HG03460 (cell line): Measurements from ENCODE around the gene PPM1L.

Experiments
- ATAC-seq: cut with Tn5 transposase; IDR thresholded peaks from one replicate; pipeline ENCODE4 v1.9.1; 2021; ENCODE audit not compliant: unreplicated experiment

PPM1L gene

DNA sequence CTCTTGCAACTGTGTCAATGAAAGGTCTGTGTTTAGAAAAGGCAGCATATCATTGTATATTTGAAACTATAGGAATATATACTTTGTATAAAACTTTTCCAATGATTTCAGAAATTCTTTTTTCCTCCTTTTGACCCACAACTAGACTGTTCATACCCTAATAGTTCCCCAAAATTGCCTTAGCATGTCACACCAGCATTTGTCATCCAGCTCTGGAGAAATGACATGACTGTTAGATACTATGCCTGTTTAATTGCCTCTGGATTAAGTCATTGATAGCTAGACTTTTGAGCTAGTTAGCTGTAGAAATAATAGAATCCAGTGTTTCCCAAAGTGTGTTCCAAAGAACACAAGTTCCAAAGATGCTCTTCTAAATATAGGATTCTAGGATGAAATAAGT, 316.7 kb downstream of the PPM1L start:
- ATAC-seq = no peak

DNA sequence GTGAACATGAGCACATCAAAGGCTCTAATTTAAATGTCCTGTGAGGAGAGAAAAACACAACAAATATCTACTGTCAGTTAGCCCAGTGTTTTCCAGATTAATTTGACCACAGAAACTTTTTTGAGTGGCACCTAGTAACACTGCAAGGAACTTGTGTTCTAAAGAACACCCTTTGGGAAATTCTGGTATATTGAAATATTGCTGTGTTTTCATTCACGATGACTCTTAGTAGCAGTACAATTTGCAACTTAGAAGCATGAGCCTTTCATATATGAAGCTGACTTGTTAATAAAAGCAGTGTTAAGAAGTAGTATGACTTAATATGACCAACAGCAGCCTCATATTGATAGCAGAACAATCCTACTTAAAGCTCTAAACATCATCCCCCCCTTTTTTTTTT, 317.1 kb downstream of the PPM1L start:
- ATAC-seq = no peak

DNA sequence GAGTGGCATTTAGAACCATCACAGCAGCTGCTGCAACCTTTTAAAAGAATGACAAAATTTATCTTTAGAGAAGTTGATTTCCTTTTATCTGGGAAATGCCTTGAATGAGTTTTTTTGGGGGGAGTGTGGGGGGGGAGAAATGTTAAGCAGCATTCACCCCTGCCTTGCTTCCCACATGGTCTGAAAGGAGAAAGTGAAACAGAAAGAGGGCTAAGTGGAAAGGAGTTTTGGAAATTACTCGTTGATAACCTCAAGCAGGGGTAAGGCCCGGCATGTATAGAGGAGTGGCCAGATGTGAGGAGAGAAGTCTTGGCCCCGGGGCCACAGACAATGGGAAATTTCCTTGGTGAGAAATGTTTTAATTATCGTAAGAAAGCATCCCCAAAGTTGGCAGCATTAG, 325.6 kb downstream of the PPM1L start:
- peak; percentile 85 for ATAC-seq

DNA sequence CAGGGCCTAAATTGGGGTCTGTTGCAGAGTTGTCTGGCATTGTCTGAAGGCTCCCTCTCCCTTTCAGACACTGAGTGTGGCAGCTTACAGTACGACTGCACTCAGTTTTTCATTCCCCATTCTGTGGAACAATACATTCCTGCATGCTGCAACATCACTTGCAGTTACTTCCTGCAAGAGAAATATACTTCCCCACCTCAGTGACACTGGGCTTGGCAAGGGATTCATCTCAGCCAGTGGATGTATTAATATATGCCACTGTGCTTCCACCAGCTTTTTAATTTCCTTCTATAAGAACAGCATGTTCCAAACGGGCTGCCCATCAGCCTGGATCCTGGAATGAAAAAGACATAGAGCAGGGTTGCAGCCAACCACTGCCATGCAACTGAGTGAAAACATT, 326.0 kb downstream of the PPM1L start:
- ATAC-seq = peak; percentile 30

GRCh38 chr3:161083131-161083530, 327.1 kb downstream of the PPM1L start:
- ATAC-seq = no peak

- ATAC-seq = no peak
Measured at GRCh38 chr3:161084277-161084676, 328.2 kb downstream of the PPM1L start.

- no peak for ATAC-seq
Measured at GRCh38 chr3:161093895-161094294, 337.9 kb downstream of the PPM1L start.

- ATAC-seq = no peak
Measured at GRCh38 chr3:161096771-161097367, 340.8 kb downstream of the PPM1L start.

- no peak for ATAC-seq
Measured at GRCh38 chr3:161100994-161101393, 345.0 kb downstream of the PPM1L start.

GRCh38 chr3:161101609-161102008, 345.6 kb downstream of the PPM1L start:
- ATAC-seq = no peak

GRCh38 chr3:161103776-161104385, 347.9 kb downstream of the PPM1L start:
- no peak for ATAC-seq

GRCh38 chr3:161104561-161105551, 348.8 kb downstream of the PPM1L start, which contains the start of gene B3GALNT1:
Gene B3GALNT1 (minus strand): TSS chr3:161105349. CDS start chr3:161086754, 18,595 bp downstream.
- ATAC-seq = peak; percentile 73

DNA sequence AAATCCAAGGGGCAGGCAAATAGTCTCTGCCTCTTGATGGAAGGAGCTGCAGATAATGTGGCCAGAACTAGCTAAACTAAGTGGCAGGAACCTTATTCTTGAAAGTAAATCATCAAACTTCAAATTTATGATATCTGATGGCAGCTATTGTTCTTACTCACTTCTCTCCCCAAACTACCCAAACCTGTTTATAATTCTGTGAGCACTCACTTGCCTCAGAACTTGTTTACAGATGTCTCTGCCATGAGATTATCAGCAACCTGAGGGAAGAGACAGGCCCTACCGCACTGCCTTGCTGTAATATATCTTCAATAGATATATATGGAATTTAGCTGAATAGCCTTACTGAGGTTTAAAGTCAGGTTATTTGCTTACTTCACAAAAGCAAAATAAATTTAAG, 351.3 kb downstream of the PPM1L start:
- no peak for ATAC-seq

DNA sequence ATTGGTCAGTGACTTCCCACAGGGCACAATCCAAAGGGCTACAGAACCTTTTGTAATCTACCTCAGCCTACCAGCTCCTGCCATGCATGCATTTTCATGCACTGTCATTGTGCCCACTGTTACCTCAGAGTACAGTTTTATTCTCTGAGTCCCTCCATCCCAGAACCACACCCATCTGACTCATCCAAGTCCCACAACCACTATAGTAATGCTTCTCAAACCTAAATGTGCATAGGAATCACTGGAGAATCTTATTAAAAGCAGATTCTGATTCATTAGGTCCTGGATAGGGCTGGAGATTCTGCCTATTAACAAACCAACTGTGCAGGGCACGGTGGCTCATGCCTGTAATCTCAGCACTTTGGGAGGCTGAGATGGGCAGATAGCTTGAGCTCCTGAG, 352.8 kb downstream of the PPM1L start:
- ATAC-seq = no peak

DNA sequence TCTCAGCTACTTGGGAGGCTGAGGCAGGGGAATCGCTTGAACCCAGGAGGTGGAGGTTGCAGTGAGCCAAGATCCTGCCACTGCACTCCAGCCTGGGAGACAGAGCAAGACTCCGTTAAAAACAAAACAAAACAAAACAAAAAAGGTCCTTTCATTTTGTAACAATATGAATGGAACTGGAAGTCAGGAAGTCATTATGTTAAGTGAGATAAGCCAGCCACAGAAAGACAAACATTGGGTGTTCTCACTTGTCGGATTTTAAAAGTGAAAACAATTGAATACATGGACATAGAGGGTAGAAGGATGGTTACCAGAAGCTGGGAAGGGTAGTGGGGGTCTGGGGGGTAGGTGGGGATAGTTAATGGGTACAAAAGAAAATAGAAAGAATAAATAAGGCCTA, 361.6 kb downstream of the PPM1L start:
- no peak for ATAC-seq

DNA sequence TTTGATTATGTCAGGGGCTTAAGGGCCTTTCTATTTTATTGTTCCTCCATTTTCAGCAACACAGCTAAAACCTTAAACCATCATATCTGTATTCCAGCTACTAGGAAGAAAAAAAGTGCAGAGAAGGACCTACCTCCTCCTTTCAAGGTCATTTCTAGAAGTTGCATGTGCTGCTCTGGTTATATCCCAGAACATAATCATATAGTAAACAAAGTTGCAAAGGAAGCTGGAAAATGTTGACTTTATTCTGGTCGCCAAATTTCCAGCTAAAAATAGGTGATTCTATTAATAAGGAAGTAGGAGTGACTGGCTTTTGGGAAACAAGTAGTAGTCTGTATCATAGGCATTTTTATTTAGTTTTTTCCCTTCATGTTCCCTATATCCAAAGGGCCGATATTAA, 370.5 kb downstream of the PPM1L start:
- ATAC-seq = no peak
